ENCODE data around the gene THUMPD2.

- TF ChIP-seq CTCF (IDR thresholded peaks at IDR 0.05): no peak
- no peak for TF ChIP-seq EP300 (IDR thresholded peaks at IDR 0.05)
These were observed 43.4 kb downstream of the THUMPD2 start for GRCh38 chr2:39735648-39736047.

Measured in ovary (tissue), 3 donors.